Measurements from ENCODE around the gene CDCA7.
"Not testable (repeated sequence)": the region's sequence is repeated elsewhere in the genome, so short reads cannot be mapped to it uniquely, and the experiment has no call there.

CDCA7 gene

GRCh38 chr2:173407176-173407575, 52.5 kb downstream of the CDCA7 start:
- Histone ChIP-seq H3K27ac (ENCODE audit: low read length) (no peak overlapping the region), H3K4me1 (ENCODE audit: insufficient read depth, low read length) (no peaks in the 10 kb centered on the region; the same call in 1 of the 2 replicates), H3K4me3 (ENCODE audit: low read length) (no peak overlapping the region), H3K27me3 (ENCODE audit: insufficient read depth, low read length) (peaks cover 12% of the 10 kb centered on the region), H3K36me3 (ENCODE audit: insufficient read depth, low read depth, low read length) (no peaks in the 10 kb centered on the region), H3K9me3 (ENCODE audit: insufficient read depth, low read depth, low read length) (no peaks in the 10 kb centered on the region), H3K9ac (ENCODE audit: low read depth, low read length) (no peak overlapping the region)

DNA sequence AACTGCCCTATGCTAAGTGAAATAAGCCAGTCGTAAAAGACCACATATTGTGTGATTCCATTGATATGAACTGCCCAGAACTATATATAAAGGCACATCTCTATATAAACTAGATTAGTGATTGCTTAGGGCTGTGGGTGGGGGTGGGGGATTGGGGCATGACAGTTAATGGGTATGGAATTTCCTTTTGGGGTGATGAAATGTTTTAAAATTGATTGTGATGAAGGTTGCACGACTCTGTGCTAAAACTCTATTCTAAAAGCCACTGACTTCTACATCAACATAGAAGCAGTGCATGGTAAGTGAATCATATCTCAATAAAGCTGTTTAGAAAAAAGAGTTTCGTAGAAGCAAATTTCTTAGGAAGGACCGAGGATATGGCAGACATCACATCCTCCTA, 53.0 kb downstream of the CDCA7 start:
- Histone ChIP-seq H3K27me3 (ENCODE audit: insufficient read depth, low read length) (peaks cover 8% of the 10 kb centered on the region), H3K36me3 (ENCODE audit: insufficient read depth, low read depth, low read length) (no peaks in the 10 kb centered on the region), H3K4me1 (ENCODE audit: insufficient read depth, low read length) (no peaks in the 10 kb centered on the region; the same call in 1 of the 2 replicates), H3K4me3 (ENCODE audit: low read length) (no peak overlapping the region), H3K9ac (ENCODE audit: low read depth, low read length) (no peak overlapping the region), H3K9me3 (ENCODE audit: insufficient read depth, low read depth, low read length) (no peaks in the 10 kb centered on the region), H3K27ac (ENCODE audit: low read length) (no peak overlapping the region)

DNA sequence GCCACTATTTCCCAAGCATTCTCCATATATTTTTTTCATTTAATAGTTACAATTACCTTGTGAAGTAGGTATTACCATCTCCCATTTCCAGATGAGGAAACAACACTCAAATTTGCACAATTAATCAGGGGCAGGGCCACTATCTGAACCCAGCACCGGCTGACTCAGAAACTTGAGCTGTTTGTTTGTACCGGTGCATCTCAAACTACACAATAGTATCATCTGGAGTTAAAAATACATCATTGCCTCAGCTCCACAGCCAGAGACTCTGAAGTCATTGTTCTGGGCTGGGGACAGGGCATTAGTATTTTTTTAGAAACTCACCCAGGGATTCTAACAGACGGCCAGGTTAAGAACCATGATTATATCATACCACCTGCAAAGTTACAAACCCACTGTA, 55.9 kb downstream of the CDCA7 start:
- no peaks in the 10 kb centered on the region for H3K36me3 ChIP-seq (ENCODE audit: insufficient read depth, low read depth, low read length)
- no peak overlapping the region for H3K27ac ChIP-seq (ENCODE audit: low read length)
- H3K27me3 ChIP-seq (ENCODE audit: insufficient read depth, low read length) = no peaks in the 10 kb centered on the region
- H3K9ac ChIP-seq (ENCODE audit: low read depth, low read length) = no peak overlapping the region
- H3K4me1 ChIP-seq (ENCODE audit: insufficient read depth, low read length) = no peaks in the 10 kb centered on the region
- no peaks in the 10 kb centered on the region for H3K9me3 ChIP-seq (ENCODE audit: insufficient read depth, low read depth, low read length)
- no peak overlapping the region for H3K4me3 ChIP-seq (ENCODE audit: low read length)

DNA sequence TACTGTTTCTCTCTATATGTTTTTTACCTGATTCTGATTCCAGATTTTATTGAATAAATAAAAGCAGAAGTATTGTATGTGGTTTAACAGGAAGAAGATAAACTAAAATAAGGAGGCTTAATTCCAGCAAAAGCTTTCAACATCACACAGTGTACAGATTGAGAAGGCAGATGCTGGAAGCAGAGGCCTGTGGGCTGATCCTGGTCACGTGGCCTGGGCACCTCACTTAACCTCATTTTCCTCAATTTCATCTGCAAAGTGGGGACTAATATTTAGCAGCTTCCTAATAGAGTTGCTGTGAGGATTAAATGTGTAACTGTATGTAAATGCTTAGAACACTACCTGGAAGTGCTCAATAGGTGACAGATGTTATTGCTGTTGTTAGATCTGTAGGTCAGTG, 58.0 kb downstream of the CDCA7 start:
- H3K27ac ChIP-seq (ENCODE audit: low read length) = no peak overlapping the region
- H3K9me3 ChIP-seq (ENCODE audit: insufficient read depth, low read depth, low read length) = no peaks in the 10 kb centered on the region
- no peak overlapping the region for H3K9ac ChIP-seq (ENCODE audit: low read depth, low read length)
- no peaks in the 10 kb centered on the region for H3K36me3 ChIP-seq (ENCODE audit: insufficient read depth, low read depth, low read length)
- H3K4me1 ChIP-seq (ENCODE audit: insufficient read depth, low read length) = no peaks in the 10 kb centered on the region
- no peaks in the 10 kb centered on the region for H3K27me3 ChIP-seq (ENCODE audit: insufficient read depth, low read length)
- no peak overlapping the region for H3K4me3 ChIP-seq (ENCODE audit: low read length)

DNA sequence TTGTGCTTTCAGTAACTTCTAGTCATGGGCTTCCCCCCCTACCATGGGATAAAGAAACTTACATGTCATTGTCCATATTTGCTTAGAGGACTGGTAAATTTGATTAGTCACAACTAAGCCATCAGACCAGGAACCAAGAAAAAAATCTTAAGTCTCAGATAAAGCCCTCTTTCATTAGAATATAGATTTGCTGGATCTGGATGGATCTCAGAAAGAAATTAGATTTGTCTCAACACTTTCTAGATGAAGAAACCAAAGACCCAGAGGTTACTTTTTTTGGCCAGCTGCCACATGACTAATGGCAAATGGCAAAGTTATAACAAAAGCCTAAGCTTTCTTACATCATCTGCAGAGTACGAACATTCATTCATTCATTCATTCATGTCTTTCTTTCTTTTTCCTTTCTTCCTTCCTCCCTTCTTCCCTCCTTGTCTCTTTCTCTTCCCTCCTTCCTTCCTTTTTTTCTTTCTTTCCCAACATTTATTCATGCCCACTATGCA, 60.2 kb downstream of the CDCA7 start:
- Histone ChIP-seq H3K27me3 (ENCODE audit: insufficient read depth, low read length) (no peaks in the 10 kb centered on the region), H3K4me1 (ENCODE audit: insufficient read depth, low read length) (no peaks in the 10 kb centered on the region), H3K27ac (ENCODE audit: low read length) (no peak overlapping the region), H3K9me3 (ENCODE audit: insufficient read depth, low read depth, low read length) (no peaks in the 10 kb centered on the region), H3K9ac (ENCODE audit: low read depth, low read length) (no peak overlapping the region), H3K4me3 (ENCODE audit: low read length) (no peak overlapping the region), H3K36me3 (ENCODE audit: insufficient read depth, low read depth, low read length) (no peaks in the 10 kb centered on the region)

- H3K4me3 ChIP-seq (ENCODE audit: low read length) = no peak overlapping the region
- no peaks in the 10 kb centered on the region for H3K9me3 ChIP-seq (ENCODE audit: insufficient read depth, low read depth, low read length)
- no peaks in the 10 kb centered on the region for H3K4me1 ChIP-seq (ENCODE audit: insufficient read depth, low read length)
- no peaks in the 10 kb centered on the region for H3K36me3 ChIP-seq (ENCODE audit: insufficient read depth, low read depth, low read length)
- H3K27ac ChIP-seq (ENCODE audit: low read length) = no peak overlapping the region
- no peak overlapping the region for H3K9ac ChIP-seq (ENCODE audit: low read depth, low read length)
- H3K27me3 ChIP-seq (ENCODE audit: insufficient read depth, low read length) = no peaks in the 10 kb centered on the region
These were observed 61.0 kb downstream of the CDCA7 start for GRCh38 chr2:173415431-173416381.

DNA sequence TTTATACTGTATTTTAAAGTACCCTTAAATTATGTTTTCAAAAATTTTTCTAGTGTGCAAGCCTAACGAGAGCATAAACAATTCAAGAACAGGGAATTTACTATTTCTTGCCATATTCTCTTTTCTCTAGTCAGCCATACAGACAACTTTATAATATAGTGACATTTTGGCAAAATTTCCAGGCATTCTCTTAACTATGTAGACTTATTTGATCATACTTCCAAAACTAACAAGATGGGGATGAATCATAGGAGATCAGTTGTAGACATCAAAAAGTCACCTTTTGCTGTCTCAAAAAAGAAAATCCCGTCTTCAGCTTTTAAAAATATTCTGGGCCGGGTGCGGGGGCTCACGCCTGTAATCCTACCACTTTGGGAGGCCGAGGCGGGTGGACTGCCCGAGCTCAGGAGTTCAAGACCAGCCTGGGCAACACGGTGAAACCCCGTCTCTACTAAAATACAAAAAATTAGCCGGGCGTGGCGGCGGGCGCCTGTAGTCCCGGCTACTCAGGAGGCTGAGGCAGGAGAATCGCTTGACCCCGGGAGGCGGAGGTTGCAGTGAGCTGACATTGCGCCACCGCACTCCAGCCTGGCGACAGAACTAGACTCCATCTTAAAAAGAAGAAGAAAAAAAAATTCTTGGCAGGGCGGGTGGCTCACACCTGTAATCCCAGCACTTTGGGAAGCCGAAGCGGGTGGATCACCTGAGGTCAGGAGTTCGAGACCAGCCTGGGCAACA, 61.9 kb downstream of the CDCA7 start:
- not testable (repeated sequence) for H3K27ac ChIP-seq (ENCODE audit: low read length); H3K4me1 ChIP-seq (ENCODE audit: insufficient read depth, low read length); H3K9me3 ChIP-seq (ENCODE audit: insufficient read depth, low read depth, low read length); H3K4me3 ChIP-seq (ENCODE audit: low read length); H3K27me3 ChIP-seq (ENCODE audit: insufficient read depth, low read length); H3K9ac ChIP-seq (ENCODE audit: low read depth, low read length); H3K36me3 ChIP-seq (ENCODE audit: insufficient read depth, low read depth, low read length)

GRCh38 chr2:173417341-173417740, 62.7 kb downstream of the CDCA7 start:
- no peak overlapping the region for H3K4me3 ChIP-seq (ENCODE audit: low read length)
- no peaks in the 10 kb centered on the region for H3K4me1 ChIP-seq (ENCODE audit: insufficient read depth, low read length)
- no peak overlapping the region for H3K27ac ChIP-seq (ENCODE audit: low read length)
- H3K9me3 ChIP-seq (ENCODE audit: insufficient read depth, low read depth, low read length) = no peaks in the 10 kb centered on the region
- H3K9ac ChIP-seq (ENCODE audit: low read depth, low read length) = no peak overlapping the region
- no peaks in the 10 kb centered on the region for H3K27me3 ChIP-seq (ENCODE audit: insufficient read depth, low read length)
- no peaks in the 10 kb centered on the region for H3K36me3 ChIP-seq (ENCODE audit: insufficient read depth, low read depth, low read length)

- Histone ChIP-seq H3K4me3 (ENCODE audit: low read length) (no peak overlapping the region), H3K9me3 (ENCODE audit: insufficient read depth, low read depth, low read length) (no peaks in the 10 kb centered on the region), H3K9ac (ENCODE audit: low read depth, low read length) (no peak overlapping the region), H3K36me3 (ENCODE audit: insufficient read depth, low read depth, low read length) (no peaks in the 10 kb centered on the region), H3K27ac (ENCODE audit: low read length) (no peak overlapping the region), H3K27me3 (ENCODE audit: insufficient read depth, low read length) (no peaks in the 10 kb centered on the region), H3K4me1 (ENCODE audit: insufficient read depth, low read length) (no peaks in the 10 kb centered on the region)
These were observed 63.1 kb downstream of the CDCA7 start for GRCh38 chr2:173417802-173418201.

Measured in iPS-20b (cell line).